Glutamatergic neuron (in vitro differentiated cells): ENCODE measurements around the gene PHLDA2. TPM values are rescaled to one million over a fixed set of nuclear protein-coding genes. Genes with fewer than 3 reads are reported as not detected.

Experiments used
- DNase-seq: peaks from one replicate; pipeline ENCODE4 v3.0.0; 2022
- H3K27ac Mint-ChIP-seq: one replicate; pipeline ENCODE4 v1.8.0; 2020; ENCODE audit warnings: mild to moderate bottlenecking, mixed read lengths, inconsistent platforms; ENCODE audit not compliant: unreplicated experiment
- H3K27me3 Mint-ChIP-seq: one replicate; pipeline ENCODE4 v1.8.0; 2020; ENCODE audit warnings: mild to moderate bottlenecking, moderate library complexity, mixed read lengths, inconsistent platforms; ENCODE audit not compliant: unreplicated experiment
- H3K36me3 Mint-ChIP-seq: one replicate; pipeline ENCODE4 v1.8.0; 2020; ENCODE audit warnings: mild to moderate bottlenecking, mixed read lengths, inconsistent platforms; ENCODE audit not compliant: unreplicated experiment
- H3K4me1 Mint-ChIP-seq: one replicate; pipeline ENCODE4 v1.8.0; 2020; ENCODE audit warnings: mild to moderate bottlenecking, low read depth, mixed read lengths, inconsistent platforms; ENCODE audit not compliant: unreplicated experiment
- H3K4me3 Mint-ChIP-seq: one replicate; pipeline ENCODE4 v1.8.0; 2020; ENCODE audit warnings: mild to moderate bottlenecking, mixed read lengths, inconsistent platforms; ENCODE audit not compliant: unreplicated experiment
- H3K9me3 Mint-ChIP-seq: one replicate; pipeline ENCODE4 v1.8.0; 2020; ENCODE audit warnings: mild to moderate bottlenecking, moderate library complexity, mixed read lengths, inconsistent platforms; ENCODE audit not compliant: unreplicated experiment
- total RNA-seq: library from RNA; stranded (reverse); fragmentation: NEBNext Ultra II Directional; extraction: Animal tissue kit (Norgen Biotek cat#: 25700); gene quantifications from one replicate; pipeline ENCODE4 v1.2.1, GENCODE V29; 2021; ENCODE audit not compliant: unreplicated experiment
- TF ChIP-seq, protein P1 (sequence below): fragments of 200-600 bp; sonication (generic); IDR thresholded peaks from one replicate; pipeline ENCODE4 v1.5.0; 2021; ENCODE audit not compliant: partially characterized antibody, unreplicated experiment

PHLDA2 gene
- total RNA-seq, 1 donor from 2014 or later = 1.2 TPM

DNA sequence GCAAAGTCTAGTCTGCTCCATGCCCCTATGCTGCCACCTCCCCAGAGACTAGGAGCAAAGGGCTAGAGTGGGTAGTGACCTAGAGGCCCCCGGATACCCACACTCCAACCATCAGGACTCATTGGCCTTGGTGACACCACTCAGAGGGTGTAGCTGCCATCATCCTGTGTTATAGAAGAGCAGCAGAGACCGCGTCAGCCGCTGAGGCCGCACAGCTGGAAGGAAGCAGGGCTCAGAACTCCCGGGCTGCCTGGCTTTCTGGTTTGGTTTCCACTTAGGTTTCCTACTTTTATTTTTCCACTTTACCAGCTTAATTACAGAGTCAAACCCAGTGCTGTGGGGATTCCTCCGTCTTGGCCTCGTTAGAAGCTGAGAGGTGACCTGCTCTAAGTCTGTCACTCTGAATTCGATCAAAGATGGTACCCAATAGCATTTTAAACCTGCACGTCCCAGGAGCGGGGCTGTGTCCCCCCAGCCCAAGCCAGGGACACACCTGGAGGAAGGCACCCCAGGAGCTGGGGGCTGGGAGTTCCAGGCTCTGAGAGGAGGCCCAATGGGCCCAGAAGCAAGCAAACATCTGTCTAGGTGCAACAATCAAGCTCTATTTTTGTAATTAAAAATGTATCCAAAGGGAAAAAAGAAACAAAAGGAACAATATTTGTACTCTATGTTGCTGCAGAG, 41.6 kb downstream of the PHLDA2 start:
- Mint-ChIP-seq H3K27ac (peak overlapping the region; percentile 91), H3K27me3 (peaks cover 15% of the 10 kb centered on the region)

GRCh38 chr11:2886936-2887335, 42.3 kb downstream of the PHLDA2 start:
- TF ChIP-seq, protein P1, sequence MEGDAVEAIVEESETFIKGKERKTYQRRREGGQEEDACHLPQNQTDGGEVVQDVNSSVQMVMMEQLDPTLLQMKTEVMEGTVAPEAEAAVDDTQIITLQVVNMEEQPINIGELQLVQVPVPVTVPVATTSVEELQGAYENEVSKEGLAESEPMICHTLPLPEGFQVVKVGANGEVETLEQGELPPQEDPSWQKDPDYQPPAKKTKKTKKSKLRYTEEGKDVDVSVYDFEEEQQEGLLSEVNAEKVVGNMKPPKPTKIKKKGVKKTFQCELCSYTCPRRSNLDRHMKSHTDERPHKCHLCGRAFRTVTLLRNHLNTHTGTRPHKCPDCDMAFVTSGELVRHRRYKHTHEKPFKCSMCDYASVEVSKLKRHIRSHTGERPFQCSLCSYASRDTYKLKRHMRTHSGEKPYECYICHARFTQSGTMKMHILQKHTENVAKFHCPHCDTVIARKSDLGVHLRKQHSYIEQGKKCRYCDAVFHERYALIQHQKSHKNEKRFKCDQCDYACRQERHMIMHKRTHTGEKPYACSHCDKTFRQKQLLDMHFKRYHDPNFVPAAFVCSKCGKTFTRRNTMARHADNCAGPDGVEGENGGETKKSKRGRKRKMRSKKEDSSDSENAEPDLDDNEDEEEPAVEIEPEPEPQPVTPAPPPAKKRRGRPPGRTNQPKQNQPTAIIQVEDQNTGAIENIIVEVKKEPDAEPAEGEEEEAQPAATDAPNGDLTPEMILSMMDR = no peak
- Mint-ChIP-seq H3K36me3 (no peaks in the 10 kb centered on the region), H3K9me3 (peaks cover 21% of the 10 kb centered on the region), H3K27me3 (peaks cover 15% of the 10 kb centered on the region), H3K27ac (peak overlapping the region; percentile 91), H3K4me1 (peaks cover 15% of the 10 kb centered on the region), H3K4me3 (no peak overlapping the region)
- no peak for DNase-seq

More for the DNA sequence above, 41.6 kb downstream of the PHLDA2 start:
- DNase-seq = no peak
- Mint-ChIP-seq H3K4me3 (no peak overlapping the region), H3K9me3 (peaks cover 21% of the 10 kb centered on the region), H3K4me1 (peaks cover 11% of the 10 kb centered on the region), H3K36me3 (no peaks in the 10 kb centered on the region)
- TF ChIP-seq, protein P1 = no peak

GRCh38 chr11:2886191-2886894, 42.9 kb downstream of the PHLDA2 start:
- TF ChIP-seq, protein P1 = no peak
- peak; percentile 75 for DNase-seq
- H3K9me3 Mint-ChIP-seq = peaks cover 21% of the 10 kb centered on the region
- H3K4me1 Mint-ChIP-seq = peaks cover 16% of the 10 kb centered on the region
- no peaks in the 10 kb centered on the region for H3K36me3 Mint-ChIP-seq
- peak overlapping the region; percentile 91 for H3K27ac Mint-ChIP-seq
- peaks cover 16% of the 10 kb centered on the region for H3K27me3 Mint-ChIP-seq
- H3K4me3 Mint-ChIP-seq = peak overlapping the region; percentile 56

GRCh38 chr11:2885678-2886081, 43.5 kb downstream of the PHLDA2 start, which contains the start of gene CDKN1C:
CDKN1C (minus strand) TSS chr11:2885775; CDS start chr11:2885456, 319 bp downstream.
- peaks cover 21% of the 10 kb centered on the region for H3K9me3 Mint-ChIP-seq
- TF ChIP-seq, protein P1 = no peak
- peak within 1 kb of the TSS; percentile 94 for H3K27ac Mint-ChIP-seq
- peaks cover 19% of the 10 kb centered on the region for H3K4me1 Mint-ChIP-seq
- H3K27me3 Mint-ChIP-seq = peaks cover 18% of the 10 kb centered on the region
- H3K4me3 Mint-ChIP-seq = peak within 1 kb of the TSS; percentile 98
- DNase-seq = peak; percentile 93
- no peaks in the 10 kb centered on the region for H3K36me3 Mint-ChIP-seq
